Measurements from ENCODE around the gene ZBTB7A. TPM values are rescaled to one million over a fixed set of nuclear protein-coding genes. Genes with fewer than 3 reads are reported as not detected.
A peak's percentile ranks its signal among the peaks of the same experiment; 100 is the strongest.

ZBTB7A gene
- total and polyA plus RNA-seq, 8 donors, result 7.1 to 49.5 (median 11.4) TPM

GRCh38 chr19:4030981-4031380, 35.7 kb downstream of the ZBTB7A start:
- intact Hi-C loops (cut with DNase I), result no loop called here
- no peak for DNase-seq
- peaks cover 0 to 86% of the 10 kb centered on the region in 2 donors for H3K36me3 ChIP-seq

GRCh38 chr19:4030552-4030951, 36.1 kb downstream of the ZBTB7A start:
- no peak overlapping the region for H3K27ac ChIP-seq
- TF ChIP-seq CTCF (IDR thresholded peaks at IDR 0.05), result no peak
- peaks cover 0 to 91% of the 10 kb centered on the region in 2 donors for H3K36me3 ChIP-seq
- DNase-seq (no peak), ATAC-seq (no peak)
- peaks cover 0 to 4% of the 10 kb centered on the region in 2 donors for H3K4me1 ChIP-seq
- no peak overlapping the region for H3K4me3 ChIP-seq
- no peaks in the 10 kb centered on the region for H3K9me3 ChIP-seq
- intact Hi-C loops (cut with DNase I), result no loop called here
- H3K27me3 ChIP-seq, result no peaks in the 10 kb centered on the region

More at GRCh38 chr19:4030981-4031380, 35.7 kb downstream of the ZBTB7A start:
- peaks cover 0 to 4% of the 10 kb centered on the region in 2 donors for H3K4me1 ChIP-seq
- TF ChIP-seq CTCF (IDR thresholded peaks at IDR 0.05), result no peak
- ATAC-seq, result no peak
- no peak overlapping the region for H3K4me3 ChIP-seq
- H3K27ac ChIP-seq, result no peak overlapping the region
- H3K9me3 ChIP-seq, result no peaks in the 10 kb centered on the region
- H3K27me3 ChIP-seq, result no peaks in the 10 kb centered on the region

- DNase-seq (peak in 1 of 4 donors; percentile 80), ATAC-seq (no peak)
- Histone ChIP-seq H3K4me1 (peaks cover 0 to 1% of the 10 kb centered on the region in 2 donors), H3K27me3 (no peaks in the 10 kb centered on the region), H3K4me3 (no peak overlapping the region), H3K36me3 (peaks cover 0 to 92% of the 10 kb centered on the region in 2 donors), H3K27ac (no peak overlapping the region), H3K9me3 (no peaks in the 10 kb centered on the region)
- intact Hi-C loops (cut with DNase I), result no loop called here
- no peak for TF ChIP-seq CTCF (IDR thresholded peaks at IDR 0.05)
Measured at GRCh38 chr19:4029247-4029614, 37.5 kb downstream of the ZBTB7A start.

- Histone ChIP-seq H3K27me3 (no peaks in the 10 kb centered on the region), H3K4me3 (no peak overlapping the region), H3K9me3 (no peaks in the 10 kb centered on the region), H3K4me1 (no peaks in the 10 kb centered on the region), H3K36me3 (peaks cover 0 to 92% of the 10 kb centered on the region in 2 donors), H3K27ac (no peak overlapping the region)
- ATAC-seq (no peak), DNase-seq (peak in 1 of 4 donors; percentile 61)
- no peak for TF ChIP-seq CTCF (IDR thresholded peaks at IDR 0.05)
- intact Hi-C loops (cut with DNase I), result no loop called here
Measured at GRCh38 chr19:4028334-4029246, 38.1 kb downstream of the ZBTB7A start.

GRCh38 chr19:4027146-4027545, 39.6 kb downstream of the ZBTB7A start:
- peaks cover 0 to under 1% of the 10 kb centered on the region in 2 donors for H3K9me3 ChIP-seq
- intact Hi-C loops (cut with DNase I), result no loop called here
- ATAC-seq (no peak), DNase-seq (no peak)
- peaks cover 0 to 80% of the 10 kb centered on the region in 2 donors for H3K36me3 ChIP-seq
- H3K4me3 ChIP-seq, result no peak overlapping the region
- no peaks in the 10 kb centered on the region for H3K27me3 ChIP-seq
- TF ChIP-seq CTCF (IDR thresholded peaks at IDR 0.05), result no peak
- H3K4me1 ChIP-seq, result no peaks in the 10 kb centered on the region
- no peak overlapping the region for H3K27ac ChIP-seq
